Ishikawa (cell line): ENCODE data around the gene EXOC3.

Experiments
- CEBPB ChIP-seq: IDR thresholded peaks from 2 replicates; pipeline ENCODE4 v1.6.1; 2012
- EGR1 ChIP-seq: IDR thresholded peaks from 2 replicates; pipeline ENCODE4 v1.6.1; 2012
- EP300 ChIP-seq: IDR thresholded peaks from 2 replicates; pipeline ENCODE4 v1.6.1; 2012; ENCODE audit warnings: borderline replicate concordance
- FOXM1 ChIP-seq: IDR thresholded peaks from 2 replicates; pipeline ENCODE4 v1.6.1; 2012; ENCODE audit warnings: low read depth, borderline replicate concordance
- MAX ChIP-seq: IDR thresholded peaks from 2 replicates; pipeline ENCODE4 v1.6.1; 2012
- NFIC ChIP-seq: IDR thresholded peaks from 2 replicates; pipeline ENCODE4 v1.6.1; 2012
- RAD21 ChIP-seq: IDR thresholded peaks from 2 replicates; pipeline ENCODE4 v1.6.1; 2012; ENCODE audit warnings: low read depth
- TAF1 ChIP-seq: IDR thresholded peaks from 2 replicates; pipeline ENCODE4 v1.6.1; 2012; ENCODE audit warnings: low read depth, mild to moderate bottlenecking
- TCF12 ChIP-seq: IDR thresholded peaks from 2 replicates; pipeline ENCODE4 v1.6.1; 2012; ENCODE audit warnings: low read depth
- YY1 ChIP-seq: IDR thresholded peaks from 2 replicates; pipeline ENCODE4 v1.6.1; 2012; ENCODE audit warnings: low read depth
- ZBTB7A ChIP-seq: IDR thresholded peaks from 2 replicates; pipeline ENCODE4 v1.6.1; 2012; ENCODE audit warnings: low read depth
- TF ChIP-seq, protein P1 (sequence below): IDR thresholded peaks from 2 replicates; pipeline ENCODE4 v1.6.1; 2012; ENCODE audit warnings: low read depth, mild to moderate bottlenecking

- TF ChIP-seq RAD21 = no peak
- TF ChIP-seq TAF1 = no peak
- TF ChIP-seq, protein P1, sequence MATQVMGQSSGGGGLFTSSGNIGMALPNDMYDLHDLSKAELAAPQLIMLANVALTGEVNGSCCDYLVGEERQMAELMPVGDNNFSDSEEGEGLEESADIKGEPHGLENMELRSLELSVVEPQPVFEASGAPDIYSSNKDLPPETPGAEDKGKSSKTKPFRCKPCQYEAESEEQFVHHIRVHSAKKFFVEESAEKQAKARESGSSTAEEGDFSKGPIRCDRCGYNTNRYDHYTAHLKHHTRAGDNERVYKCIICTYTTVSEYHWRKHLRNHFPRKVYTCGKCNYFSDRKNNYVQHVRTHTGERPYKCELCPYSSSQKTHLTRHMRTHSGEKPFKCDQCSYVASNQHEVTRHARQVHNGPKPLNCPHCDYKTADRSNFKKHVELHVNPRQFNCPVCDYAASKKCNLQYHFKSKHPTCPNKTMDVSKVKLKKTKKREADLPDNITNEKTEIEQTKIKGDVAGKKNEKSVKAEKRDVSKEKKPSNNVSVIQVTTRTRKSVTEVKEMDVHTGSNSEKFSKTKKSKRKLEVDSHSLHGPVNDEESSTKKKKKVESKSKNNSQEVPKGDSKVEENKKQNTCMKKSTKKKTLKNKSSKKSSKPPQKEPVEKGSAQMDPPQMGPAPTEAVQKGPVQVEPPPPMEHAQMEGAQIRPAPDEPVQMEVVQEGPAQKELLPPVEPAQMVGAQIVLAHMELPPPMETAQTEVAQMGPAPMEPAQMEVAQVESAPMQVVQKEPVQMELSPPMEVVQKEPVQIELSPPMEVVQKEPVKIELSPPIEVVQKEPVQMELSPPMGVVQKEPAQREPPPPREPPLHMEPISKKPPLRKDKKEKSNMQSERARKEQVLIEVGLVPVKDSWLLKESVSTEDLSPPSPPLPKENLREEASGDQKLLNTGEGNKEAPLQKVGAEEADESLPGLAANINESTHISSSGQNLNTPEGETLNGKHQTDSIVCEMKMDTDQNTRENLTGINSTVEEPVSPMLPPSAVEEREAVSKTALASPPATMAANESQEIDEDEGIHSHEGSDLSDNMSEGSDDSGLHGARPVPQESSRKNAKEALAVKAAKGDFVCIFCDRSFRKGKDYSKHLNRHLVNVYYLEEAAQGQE = no peak
- no peak for TF ChIP-seq FOXM1
- no peak for TF ChIP-seq NFIC
- no peak for TF ChIP-seq ZBTB7A
- TF ChIP-seq EGR1 = no peak
- no peak for TF ChIP-seq TCF12
- no peak for TF ChIP-seq YY1
- TF ChIP-seq EP300 = no peak
- no peak for TF ChIP-seq MAX
- no peak for TF ChIP-seq CEBPB
Measured at GRCh38 chr5:438481-438981, 4.4 kb upstream of the EXOC3 start.
